H9 (cell line): Measurements from ENCODE around the gene HDLBP. TPM values are rescaled to one million over a fixed set of nuclear protein-coding genes. Genes with fewer than 3 reads are reported as not detected.

Source experiments
- DNase-seq: peaks from one replicate; pipeline ENCODE4 v3.0.0-alpha.2; 2017
- H2AFZ ChIP-seq: one replicate; pipeline ENCODE4 v1.6.1; 2013; ENCODE audit warnings: mild to moderate bottlenecking, low read length, control low read depth, moderate library complexity
- H2AK5ac ChIP-seq: 2 replicates; pipeline ENCODE4 v1.6.1; 2013; ENCODE audit warnings: low read length, control low read depth, mixed read lengths; ENCODE audit not compliant: insufficient read length
- H2BK120ac ChIP-seq: one replicate; pipeline ENCODE4 v1.6.1; 2013; ENCODE audit warnings: low read depth, mild to moderate bottlenecking, low read length, control low read depth, inconsistent platforms; ENCODE audit not compliant: poor library complexity, severe bottlenecking
- H2BK12ac ChIP-seq: 2 replicates; pipeline ENCODE4 v1.6.1; 2013; ENCODE audit warnings: low read length, control low read depth, mixed read lengths, low read depth; ENCODE audit not compliant: insufficient read length
- H2BK15ac ChIP-seq: 2 replicates; pipeline ENCODE4 v1.6.1; 2013; ENCODE audit warnings: low read depth, low read length, control low read depth
- H2BK20ac ChIP-seq: one replicate; pipeline ENCODE4 v1.6.1; 2013; ENCODE audit warnings: low read depth, mild to moderate bottlenecking, low read length, control low read depth, inconsistent platforms; ENCODE audit not compliant: poor library complexity, severe bottlenecking
- H2BK5ac ChIP-seq: 2 replicates; pipeline ENCODE4 v1.6.1; 2013; ENCODE audit warnings: low read length, control low read depth, mixed read lengths; ENCODE audit not compliant: insufficient read length
- H3K14ac ChIP-seq: 2 replicates; pipeline ENCODE4 v1.6.1; 2013; ENCODE audit warnings: low read length, control low read depth; ENCODE audit not compliant: insufficient read depth
- H3K18ac ChIP-seq: 2 replicates; pipeline ENCODE4 v1.6.1; 2013; ENCODE audit warnings: low read depth, mild to moderate bottlenecking, mixed read lengths, low read length, control low read depth; ENCODE audit not compliant: insufficient read length
- H3K23ac ChIP-seq: 2 replicates; pipeline ENCODE4 v1.6.1; 2013; ENCODE audit warnings: low read length, control low read depth, mixed read lengths, low read depth; ENCODE audit not compliant: insufficient read length
- H3K23me2 ChIP-seq: 2 replicates; pipeline ENCODE4 v1.6.1; 2013; ENCODE audit warnings: low read depth, mild to moderate bottlenecking, mixed read lengths, low read length, control low read depth; ENCODE audit not compliant: insufficient read length, poor library complexity, severe bottlenecking
- H3K27ac ChIP-seq: 2 replicates; pipeline ENCODE4 v1.5.1; 2013; ENCODE audit warnings: low read length, control low read depth, mixed read lengths, low read depth; ENCODE audit not compliant: insufficient read length
- H3K27me3 ChIP-seq: 2 replicates; pipeline ENCODE4 v1.6.1; 2013; ENCODE audit warnings: low read length, control low read depth, inconsistent platforms; ENCODE audit not compliant: insufficient read depth
- H3K4ac ChIP-seq: 2 replicates; pipeline ENCODE4 v1.6.1; 2013; ENCODE audit warnings: low read depth, mild to moderate bottlenecking, control low read depth, inconsistent platforms, low read length, moderate library complexity
- H3K4me1 ChIP-seq: 2 replicates; pipeline ENCODE4 v1.6.1; 2013; ENCODE audit warnings: low read length, control low read depth, inconsistent platforms; ENCODE audit not compliant: insufficient read depth
- H3K4me2 ChIP-seq: 2 replicates; pipeline ENCODE4 v1.6.1; 2013; ENCODE audit warnings: low read length, control low read depth, mixed read lengths; ENCODE audit not compliant: insufficient read length, insufficient read depth
- H3K56ac ChIP-seq: 2 replicates; pipeline ENCODE4 v1.6.1; 2013; ENCODE audit warnings: low read depth, mild to moderate bottlenecking, mixed read lengths, low read length, control low read depth; ENCODE audit not compliant: insufficient read length
- H3K79me1 ChIP-seq: 2 replicates; pipeline ENCODE4 v1.6.1; 2013; ENCODE audit warnings: low read depth, mild to moderate bottlenecking, moderate library complexity, low read length, control low read depth, inconsistent platforms; ENCODE audit not compliant: insufficient read depth, poor library complexity, severe bottlenecking
- H3K79me2 ChIP-seq: 2 replicates; pipeline ENCODE4 v1.6.1; 2013; ENCODE audit warnings: low read length, control low read depth, inconsistent platforms; ENCODE audit not compliant: insufficient read depth
- H3K9ac ChIP-seq: 2 replicates; pipeline ENCODE4 v1.6.1; 2013; ENCODE audit warnings: low read length, control low read depth, mixed read lengths; ENCODE audit not compliant: insufficient read length; ENCODE audit errors: extremely low read depth
- H3K9me3 ChIP-seq: one replicate; pipeline ENCODE4 v1.6.1; 2013; ENCODE audit warnings: low read depth, low read length, inconsistent platforms; ENCODE audit not compliant: control insufficient read depth
- H3T11ph ChIP-seq: one replicate; pipeline ENCODE4 v1.6.1; 2013; ENCODE audit warnings: mild to moderate bottlenecking, low read length, control low read depth, inconsistent platforms
- H4K20me1 ChIP-seq: one replicate; pipeline ENCODE4 v1.6.1; 2013; ENCODE audit not compliant: control insufficient read depth, insufficient read length, insufficient read depth
- H4K5ac ChIP-seq: 2 replicates; pipeline ENCODE4 v1.6.1; 2013; ENCODE audit warnings: low read depth, mild to moderate bottlenecking, mixed read lengths, low read length, control low read depth; ENCODE audit not compliant: insufficient read length
- H4K8ac ChIP-seq: replicated peaks from 2 replicates; pipeline ENCODE4 v1.6.1; 2013; ENCODE audit warnings: low read length, control low read depth, mixed read lengths, low read depth; ENCODE audit not compliant: insufficient read length
- H4K91ac ChIP-seq: 2 replicates; pipeline ENCODE4 v1.6.1; 2013; ENCODE audit warnings: low read depth, mild to moderate bottlenecking, moderate library complexity, mixed read lengths, low read length, control low read depth; ENCODE audit not compliant: insufficient read length
- H3K27ac Mint-ChIP-seq, 3 experiments: 2 replicates in 2 of 3; 3 replicates in 1 of 3; pipeline ENCODE4 v1.8.0; 2020 to 2021; ENCODE audit warnings: mixed read lengths in 3 of 3, mild to moderate bottlenecking in 1 of 3, moderate library complexity in 1 of 3
- H3K27me3 Mint-ChIP-seq: 2 replicates; pipeline ENCODE4 v1.8.0; 2021; ENCODE audit warnings: low read depth, mild to moderate bottlenecking, moderate library complexity, mixed read lengths
- H3K36me3 Mint-ChIP-seq, 3 experiments: 2 replicates in 2 of 3; 3 replicates in 1 of 3; pipeline ENCODE4 v1.8.0; 2020 to 2021; ENCODE audit warnings: low read depth in 3 of 3, mixed read lengths in 3 of 3; ENCODE audit not compliant: insufficient read depth in 1 of 3
- H3K4me1 Mint-ChIP-seq, 2 experiments: 2 replicates each; pipeline ENCODE4 v1.8.0; 2020; ENCODE audit warnings: mixed read lengths in 2 of 2
- H3K4me3 Mint-ChIP-seq, 2 experiments: 2 replicates in 1 of 2; 3 replicates in 1 of 2; pipeline ENCODE4 v1.8.0; 2020 to 2021; ENCODE audit warnings: mild to moderate bottlenecking in 2 of 2, mixed read lengths in 2 of 2, moderate library complexity in 1 of 2
- H3K9me3 Mint-ChIP-seq, 2 experiments: 2 replicates in 1 of 2; 3 replicates in 1 of 2; pipeline ENCODE4 v1.8.0; 2020; ENCODE audit warnings: mild to moderate bottlenecking in 2 of 2, mixed read lengths in 2 of 2, moderate library complexity in 1 of 2
- CTCF ChIP-seq: fragments of 200-600 bp; sonication (generic); conservative IDR thresholded peaks from 3 replicates; pipeline ENCODE4 v1.8.0; 2021; ENCODE audit warnings: antibody characterized with exemption, mild to moderate bottlenecking
- WGBS: extraction: QIAGEN DNeasy Blood & Tissue Kit; methylation state at CpG from one replicate; pipeline ENCODE4 v1.1.7; 2013; ENCODE audit warnings: missing lambda C conversion rate, low lambda C conversion rate, mixed read lengths; ENCODE audit not compliant: insufficient read length; ENCODE audit errors: extremely low coverage; 5-methylcytosine and 5-hydroxymethylcytosine counted together
- total RNA-seq: library from RNA; stranded (reverse); gene quantifications from 2 replicates; pipeline ENCODE4 v1.2.1, GENCODE V29; 2021

Gene HDLBP
- total RNA-seq, 1 experiment from 2014 or later: 364 TPM

DNA sequence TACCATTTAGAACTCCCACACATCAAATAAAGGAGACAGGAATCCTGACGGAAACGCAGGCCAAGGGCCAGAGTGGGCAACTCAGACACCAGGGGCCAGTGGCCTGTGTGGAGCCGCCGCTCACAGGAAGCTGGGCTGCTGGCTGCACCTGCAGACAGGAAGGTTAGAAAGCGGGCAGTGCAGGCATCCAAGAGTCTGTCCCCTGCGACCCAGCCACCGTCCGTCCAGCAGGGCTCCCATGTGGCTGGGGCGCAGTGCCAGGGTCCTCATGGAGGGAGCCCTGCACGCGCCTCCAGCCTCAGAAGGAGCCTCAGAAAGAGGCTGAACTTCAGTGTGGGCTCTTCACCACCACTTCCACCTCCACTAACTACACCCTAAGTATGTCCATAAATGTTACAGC, 129.5 kb downstream of the HDLBP start:
- Histone ChIP-seq H4K91ac (no peak overlapping the region), H2BK12ac (no peak overlapping the region), H2AFZ (no peak overlapping the region), H2BK15ac (no peak overlapping the region), H3K18ac (no peak overlapping the region), H3K4me1 (no peaks in the 10 kb centered on the region), H3K4ac (no peak overlapping the region), H2BK120ac (no peak overlapping the region), H3K9me3 (no peaks in the 10 kb centered on the region), H3K4me2 (no peak overlapping the region), H4K8ac (no peak overlapping the region), H3T11ph (no peak overlapping the region), H3K23ac (no peak overlapping the region), H3K14ac (no peak overlapping the region), H3K79me1 (no peaks in the 10 kb centered on the region), H4K5ac (no peak overlapping the region), H3K56ac (no peak overlapping the region), H2AK5ac (no peak overlapping the region), H2BK20ac (no peak overlapping the region), H3K23me2 (no peaks in the 10 kb centered on the region), H3K27me3 (no peaks in the 10 kb centered on the region), H4K20me1 (no peaks in the 10 kb centered on the region), H3K9ac (no peak overlapping the region), H3K27ac (no peak overlapping the region), H3K79me2 (no peaks in the 10 kb centered on the region), H2BK5ac (no peak overlapping the region)
- Mint-ChIP-seq H3K27ac (no peak overlapping the region), H3K4me1 (peaks cover 8 to 13% of the 10 kb centered on the region in 2 experiments), H3K27me3 (no peaks in the 10 kb centered on the region; the same call in 1 of the 2 replicates), H3K36me3 (peaks cover 0 to 2% (median 0%) of the 10 kb centered on the region in 3 experiments; a peak in 1 of 7 replicates), H3K4me3 (no peak overlapping the region), H3K9me3 (no peaks in the 10 kb centered on the region)
- no CpG with 5 or more reads among the region's 11 CpGs for WGBS
- TF ChIP-seq CTCF: no peak
- no peak for DNase-seq
